Left ventricle myocardium superior (tissue), 1 donor: ENCODE data around the gene SULT6B1. TPM values are rescaled to one million over a fixed set of nuclear protein-coding genes. Genes with fewer than 3 reads are reported as not detected.

Experiments used
- ATAC-seq: fragments of 200-7000 bp; cut with Tn5 transposase; one replicate; pipeline ENCODE4 v1.9.1; 2020; ENCODE audit warnings: mild to moderate bottlenecking, moderate library complexity
- DNase-seq: peaks from one replicate; pipeline ENCODE4 v3.0.0-alpha.2; 2020
- intact Hi-C: fragments of 100-400 bp; cut with micrococcal nuclease; formaldehyde crosslinking; loops from one replicate; pipeline ENCODE4 v1.11.0; 2022
- total RNA-seq: library from RNA; stranded (reverse); fragmentation: NEBNext Ultra II Directional; extraction: Animal tissue kit (Norgen Biotek cat#: 25700); gene quantifications from one replicate; pipeline ENCODE4 v1.2.1, GENCODE V29; 2021
- donor health status: DM: no; HTN: yes; CAD: no; lungs with severe emphysema.

Gene SULT6B1
- total RNA-seq, 1 donor from 2014 or later, result not detected

- intact Hi-C loops, result no loop called here
- peak; percentile 95 for ATAC-seq
- peak; percentile 87 for DNase-seq
Measured at GRCh38 chr2:37156857-37157714, 31.4 kb downstream of the SULT6B1 start, which contains the start of gene EIF2AK2. Gene EIF2AK2 (minus strand): TSS chr2:37156980. CDS start chr2:37147806, 9,174 bp downstream.

- ATAC-seq (peak; percentile 62), DNase-seq (no peak)
- intact Hi-C loops, result no loop called here
Measured at GRCh38 chr2:37156071-37156856, 32.2 kb downstream of the SULT6B1 start.

- DNase-seq, result no peak
- ATAC-seq, result no peak
- intact Hi-C loops, result no loop called here
Measured at GRCh38 chr2:37154785-37155184, 33.7 kb downstream of the SULT6B1 start.

GRCh38 chr2:37153224-37153623 is 35.2 kb downstream of the SULT6B1 start:
- intact Hi-C loops, result no loop called here
- no peak for DNase-seq
- ATAC-seq, result no peak

- no peak for ATAC-seq
- no peak for DNase-seq
- intact Hi-C loops, result no loop called here
Measured at GRCh38 chr2:37149626-37150322, 38.7 kb downstream of the SULT6B1 start.

- DNase-seq (no peak), ATAC-seq (no peak)
- intact Hi-C loops, result no loop called here
Measured at GRCh38 chr2:37148325-37148724, 40.1 kb downstream of the SULT6B1 start.

GRCh38 chr2:37146062-37146461 is 42.4 kb downstream of the SULT6B1 start:
- ATAC-seq (no peak), DNase-seq (no peak)
- intact Hi-C loops, result no loop called here

- intact Hi-C loops, result no loop called here
- DNase-seq (no peak), ATAC-seq (no peak)
Measured at GRCh38 chr2:37143974-37144373, 44.5 kb downstream of the SULT6B1 start.

- DNase-seq, result no peak
- intact Hi-C loops, result no loop called here
- ATAC-seq, result no peak
Measured at GRCh38 chr2:37142546-37142945, 45.9 kb downstream of the SULT6B1 start.

GRCh38 chr2:37132914-37133313 is 55.6 kb downstream of the SULT6B1 start:
- intact Hi-C loops, result no loop called here
- no peak for ATAC-seq
- no peak for DNase-seq

GRCh38 chr2:37125416-37125815 is 63.1 kb downstream of the SULT6B1 start:
- no peak for ATAC-seq
- DNase-seq, result no peak
- intact Hi-C loops, result no loop called here

- intact Hi-C loops, result no loop called here
- ATAC-seq (no peak), DNase-seq (no peak)
Measured at GRCh38 chr2:37119157-37119556, 69.3 kb downstream of the SULT6B1 start.

Other genes starting within 250 kb of the SULT6B1 start
- gene STRN, start 222.1 kb downstream of the SULT6B1 start, total RNA-seq, result 49.7 TPM
- 27.0 TPM for gene HEATR5B, start 104.3 kb downstream of the SULT6B1 start, total RNA-seq
- gene GPATCH11, start 104.2 kb downstream of the SULT6B1 start, total RNA-seq, result 6.0 TPM
- gene EIF2AK2, start 31.7 kb downstream of the SULT6B1 start, total RNA-seq, result 18.2 TPM
- gene CEBPZOS, start 7.8 kb upstream of the SULT6B1 start, total RNA-seq, result 60.4 TPM
- gene CEBPZ, start 42.9 kb upstream of the SULT6B1 start, total RNA-seq, result 28.9 TPM
- 27.6 TPM for gene NDUFAF7, start 43.0 kb upstream of the SULT6B1 start, total RNA-seq
- 12.8 TPM for gene PRKD3, start 136.2 kb upstream of the SULT6B1 start, total RNA-seq
- gene QPCT, start 156.0 kb upstream of the SULT6B1 start, total RNA-seq, result 0.77 TPM